ENCODE results near the gene PIP4P1. TPM values are rescaled to one million over a fixed set of nuclear protein-coding genes. Genes with fewer than 3 reads are reported as not detected.

PIP4P1 gene
- total and polyA plus RNA-seq, 2 of the 13 experiments (the other 11 are each of a cell fraction or from before 2014, with no cell fraction given) = 33.4 to 47.0 TPM

DNA sequence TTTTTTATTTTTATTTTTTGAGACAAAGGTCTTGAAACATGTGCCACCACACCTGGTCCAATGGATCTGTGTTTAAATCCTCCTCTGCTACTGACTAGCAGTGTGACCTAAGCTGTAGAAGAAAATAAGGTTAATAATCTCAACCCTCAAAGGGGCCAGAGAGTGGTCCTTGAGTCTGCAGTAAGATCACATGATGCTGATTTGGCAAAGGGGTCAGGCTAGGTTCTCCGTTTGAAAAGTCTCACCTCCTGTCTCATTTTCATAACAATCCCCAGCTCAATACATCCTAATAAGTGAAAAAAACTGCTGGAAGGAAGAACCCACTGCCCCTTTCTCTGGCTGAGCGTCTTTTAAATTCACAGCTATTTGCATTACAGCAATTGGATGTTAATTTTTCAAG is 40.0 kb downstream of the PIP4P1 start:
- no peak overlapping the region for H3K9ac ChIP-seq (ENCODE audit: insufficient read depth, low read depth, low read length)
- no peak for FAIRE-seq
- no peak overlapping the region for H3K4me2 ChIP-seq (ENCODE audit: low read depth, low read length)
- no peak overlapping the region for H3K4me3 ChIP-seq (replicated peaks in 1 of 3; ENCODE audit: insufficient read depth in 1 of 3, low read depth in 2 of 3, low read length in 3 of 3)
- H4K20me1 ChIP-seq (ENCODE audit: insufficient read depth, low read length) = no peaks in the 10 kb centered on the region
- BruUV-seq (replicated peaks) = no TSS peak
- ChIA-PET CTCF (ENCODE audit: low intra/inter-chr PET ratio, low total read pairs) (no interaction called here), POLR2A (interaction anchor here (1.0 to 2.3 kb wide), 5 partner anchors 8 to 78 kb away, joined by 3 to 10 read pairs (median 4); partner anchors contain the start of genes APEX1, OSGEP, PARP2 and PIP4P1)
- 29% methylated on average over 2 of the region's 2 CpGs for WGBS (ENCODE audit: low lambda C conversion rate)
- H3K4me1 ChIP-seq (ENCODE audit: insufficient read depth, low read length) = peaks cover 45% of the 10 kb centered on the region
- H3K9me3 ChIP-seq (ENCODE audit: low read length) = no peaks in the 10 kb centered on the region
- no peak for ATAC-seq
- TF ChIP-seq FOSL1 (CRISPR knock-in tag; IDR thresholded peaks at IDR 0.05; ENCODE audit: borderline replicate concordance) (no peak), CSRNP1 (CRISPR knock-in tag; IDR thresholded peaks at IDR 0.05) (no peak), RBFOX2 (IDR thresholded peaks at IDR 0.05; ENCODE audit: low read depth, low read length) (no peak), ZNF275 (CRISPR knock-in tag; IDR thresholded peaks at IDR 0.05; ENCODE audit: borderline replicate concordance) (no peak), PRDM15 (CRISPR knock-in tag; IDR thresholded peaks at IDR 0.05) (no peak), KAT2B (IDR thresholded peaks at IDR 0.05; ENCODE audit: borderline replicate concordance, low read depth, low read length) (no peak), HMGXB3 (CRISPR knock-in tag; IDR thresholded peaks at IDR 0.05; ENCODE audit: borderline replicate concordance) (no peak), ZNF20 (CRISPR knock-in tag; IDR thresholded peaks at IDR 0.05) (no peak)
- no peaks in the 10 kb centered on the region; a peak in 1 of 5 replicates for H3K27me3 ChIP-seq (ENCODE audit: control insufficient read depth in 1 of 2, insufficient read depth in 2 of 2, low read length in 2 of 2)
- H3K36me3 ChIP-seq (replicated peaks in 1 of 2; ENCODE audit: control insufficient read depth in 1 of 2, insufficient read depth in 2 of 2, low read length in 2 of 2) = no peaks in the 10 kb centered on the region
- H2AFZ ChIP-seq (ENCODE audit: low read length) = no peak overlapping the region
- intact Hi-C loops (cut with micrococcal nuclease; ENCODE audit: unreplicated experiment) = no loop called here
- no peak overlapping the region for H3K27ac ChIP-seq (ENCODE audit: extremely low read length, insufficient read depth, low read length)
- DNase-seq (ENCODE audit: low spot score) = no peak
- no peaks in the 10 kb centered on the region for H3K79me2 ChIP-seq (ENCODE audit: insufficient read depth, low read length)
- in situ Hi-C loops (cut with HindIII; ENCODE audit: extremely low pct_ligation_motif_present, low pct_unique_long_range_greater_than_20kb) = no loop called here
